GM23248 (cell line): ENCODE results near the gene HLCS. TPM values are rescaled to one million over a fixed set of nuclear protein-coding genes. Genes with fewer than 3 reads are reported as not detected.

Experiments used
- DNase-seq: peaks from one replicate; pipeline ENCODE4 v3.0.0-alpha.2; 2015
- H2AFZ ChIP-seq: fragments of 200-600 bp; sonication (generic); 2 replicates; pipeline ENCODE4 v1.6.1; 2016; ENCODE audit warnings: antibody characterized with exemption
- H3F3A ChIP-seq: fragments of 200-600 bp; sonication (generic); 2 replicates; pipeline ENCODE4 v1.6.1; 2016; ENCODE audit warnings: mild to moderate bottlenecking, antibody characterized with exemption, mixed run types; ENCODE audit not compliant: insufficient read depth
- H3K27ac ChIP-seq: fragments of 200-600 bp; sonication (generic); 2 replicates; pipeline ENCODE4 v1.5.1; 2016; ENCODE audit warnings: mild to moderate bottlenecking
- H3K27me3 ChIP-seq: fragments of 200-600 bp; sonication (generic); replicated peaks from 2 replicates; pipeline ENCODE4 v1.6.1; 2016; ENCODE audit warnings: mild to moderate bottlenecking; ENCODE audit not compliant: insufficient read depth
- H3K36me3 ChIP-seq: fragments of 200-600 bp; sonication (generic); 2 replicates; pipeline ENCODE4 v1.6.1; 2016; ENCODE audit warnings: low read depth, mild to moderate bottlenecking
- H3K4me1 ChIP-seq: fragments of 200-600 bp; sonication (generic); 2 replicates; pipeline ENCODE4 v1.6.1; 2016; ENCODE audit warnings: mild to moderate bottlenecking; ENCODE audit not compliant: insufficient read depth
- H3K4me2 ChIP-seq: fragments of 200-600 bp; sonication (generic); one replicate; pipeline ENCODE4 v1.6.1; 2016; ENCODE audit warnings: mild to moderate bottlenecking; ENCODE audit not compliant: unreplicated experiment
- H3K4me3 ChIP-seq: fragments of 200-600 bp; sonication (generic); 2 replicates; pipeline ENCODE4 v1.5.1; 2016; ENCODE audit warnings: mild to moderate bottlenecking
- H3K79me2 ChIP-seq: fragments of 200-600 bp; sonication (generic); 2 replicates; pipeline ENCODE4 v1.6.1; 2016; ENCODE audit warnings: mild to moderate bottlenecking; ENCODE audit not compliant: insufficient read depth
- H3K9ac ChIP-seq: fragments of 200-600 bp; sonication (generic); 2 replicates; pipeline ENCODE4 v1.6.1; 2016; ENCODE audit warnings: mild to moderate bottlenecking
- H3K9me2 ChIP-seq: fragments of 200-600 bp; sonication (generic); 2 replicates; pipeline ENCODE4 v1.6.1; 2016; ENCODE audit warnings: mixed run types, mild to moderate bottlenecking, moderate library complexity; ENCODE audit not compliant: insufficient read depth
- H3K9me3 ChIP-seq: fragments of 200-600 bp; sonication (generic); one replicate; pipeline ENCODE4 v1.6.1; 2017; ENCODE audit warnings: low read depth
- H4K20me1 ChIP-seq: fragments of 200-600 bp; sonication (generic); 2 replicates; pipeline ENCODE4 v1.6.0; 2016; ENCODE audit not compliant: insufficient read depth
- EZH2 ChIP-seq: fragments of 200-600 bp; sonication (generic); IDR thresholded peaks from 2 replicates; pipeline ENCODE4 v1.6.1; 2018; ENCODE audit warnings: antibody characterized with exemption, mild to moderate bottlenecking; ENCODE audit not compliant: insufficient read depth, poor library complexity, severe bottlenecking
- EZH2phosphoT487 ChIP-seq: fragments of 200-600 bp; sonication (generic); IDR thresholded peaks from 2 replicates; pipeline ENCODE4 v1.6.1; 2018; ENCODE audit warnings: antibody characterized with exemption, moderate library complexity, mild to moderate bottlenecking, low read depth; ENCODE audit not compliant: insufficient read depth
- WGBS, 2 experiments: methylation state at CpG; one replicate each; pipeline ENCODE4 v1.1.6; 2015 to 2017; ENCODE audit warnings: low lambda C conversion rate in 2 of 2, low coverage in 1 of 2; ENCODE audit errors: missing lambda C conversion rate in 2 of 2; 5-methylcytosine and 5-hydroxymethylcytosine counted together
- in situ Hi-C: fragments of 300-500 bp; cut with MboI; formaldehyde crosslinking; loops from 2 replicates; pipeline ENCODE4 v1.15.0; 2020
- polyA plus RNA-seq: library from polyadenylated mRNA; unstranded; fragments of >200 nt; fragmentation: Nextera tagmentation; extraction: Ambion mirVana; gene quantifications from 2 replicates; pipeline ENCODE4 v1.2.1, GENCODE V29; 2016
- total RNA-seq: library from RNA; depleted of rRNA; stranded (reverse); fragments of >200 nt; shearing (Covaris generic); gene quantifications from 2 replicates; pipeline ENCODE4 v1.2.3, GENCODE V29; 2014

The HLCS gene
- total and polyA plus RNA-seq, 2 experiments from 2014 or later: 21.4 to 42.5 TPM

DNA sequence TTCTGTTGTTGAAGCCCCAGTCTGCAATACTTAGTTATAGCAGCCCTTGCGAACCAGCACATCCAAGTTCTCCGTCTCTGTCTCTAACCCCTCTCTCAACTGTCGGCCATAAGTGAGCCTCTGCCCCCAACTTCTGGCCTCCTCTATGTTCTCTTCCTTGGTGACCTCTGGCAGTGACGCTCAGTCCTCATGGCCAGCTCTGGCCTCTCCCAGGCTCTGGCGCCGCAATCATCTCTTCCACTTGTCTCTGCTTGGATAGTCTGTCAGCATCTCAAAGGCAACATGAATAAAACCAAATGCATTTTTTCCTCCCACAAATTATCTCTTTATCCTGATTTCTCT, 8.4 kb upstream of the HLCS start:
- no peak for DNase-seq
- H3K9me2 ChIP-seq: no peaks in the 10 kb centered on the region
- no peaks in the 10 kb centered on the region for H3K27me3 ChIP-seq
- in situ Hi-C loops: loop anchor here (10.0 kb wide), 1 partner anchor 110 kb away; no protein-coding TSS in a partner anchor
- no peaks in the 10 kb centered on the region for H3F3A ChIP-seq
- TF ChIP-seq EZH2phosphoT487 (no peak), EZH2 (no peak)
- H2AFZ ChIP-seq: no peak overlapping the region
- WGBS, 2 experiments: 87% methylated on average over 6 of the region's 6 CpGs
- no peak overlapping the region for H3K27ac ChIP-seq
- no peak overlapping the region for H3K9ac ChIP-seq
- no peaks in the 10 kb centered on the region for H3K79me2 ChIP-seq
- H3K9me3 ChIP-seq: no peaks in the 10 kb centered on the region
- H4K20me1 ChIP-seq: no peaks in the 10 kb centered on the region
- H3K4me1 ChIP-seq: peaks cover 8% of the 10 kb centered on the region
- H3K4me3 ChIP-seq: no peak overlapping the region
- H3K36me3 ChIP-seq: no peaks in the 10 kb centered on the region
- no peak overlapping the region for H3K4me2 ChIP-seq

- no peak for DNase-seq
- H3K9ac ChIP-seq: no peak overlapping the region
- H3K9me3 ChIP-seq: no peaks in the 10 kb centered on the region
- no peaks in the 10 kb centered on the region for H4K20me1 ChIP-seq
- H3F3A ChIP-seq: no peaks in the 10 kb centered on the region
- peaks cover 8% of the 10 kb centered on the region for H3K4me1 ChIP-seq
- H3K36me3 ChIP-seq: no peaks in the 10 kb centered on the region
- H2AFZ ChIP-seq: no peak overlapping the region
- WGBS, 2 experiments: 85 to 87% methylated on average over 13 to 14 of the region's 14 CpGs
- no peaks in the 10 kb centered on the region for H3K9me2 ChIP-seq
- in situ Hi-C loops: loop anchor here (10.0 kb wide), 1 partner anchor 111 kb away; no protein-coding TSS in a partner anchor
- H3K27ac ChIP-seq: no peak overlapping the region
- no peak overlapping the region for H3K4me3 ChIP-seq
- TF ChIP-seq EZH2 (no peak), EZH2phosphoT487 (no peak)
- no peak overlapping the region for H3K4me2 ChIP-seq
- H3K79me2 ChIP-seq: no peaks in the 10 kb centered on the region
- no peaks in the 10 kb centered on the region for H3K27me3 ChIP-seq
Observed at GRCh38 chr21:36973986-36974850, 7.7 kb upstream of the HLCS start.

GRCh38 chr21:36968976-36969375, 2.5 kb upstream of the HLCS start:
- peaks cover 7% of the 10 kb centered on the region; the same call in 1 of the 2 replicates for H3K4me1 ChIP-seq
- no peak overlapping the region for H2AFZ ChIP-seq
- TF ChIP-seq EZH2phosphoT487: no peak
- TF ChIP-seq EZH2: no peak
- H3K4me2 ChIP-seq: no peak overlapping the region
- no peak overlapping the region for H3K9ac ChIP-seq
- in situ Hi-C loops: no loop called here
- no peaks in the 10 kb centered on the region for H3F3A ChIP-seq
- H3K79me2 ChIP-seq: peaks cover 19% of the 10 kb centered on the region
- H4K20me1 ChIP-seq: no peaks in the 10 kb centered on the region
- no peaks in the 10 kb centered on the region for H3K9me3 ChIP-seq
- H3K36me3 ChIP-seq: no peaks in the 10 kb centered on the region
- no peak for DNase-seq
- 91 to 96% methylated on average over 1 of the region's 1 CpG for WGBS, 2 experiments
- H3K27me3 ChIP-seq: no peaks in the 10 kb centered on the region
- H3K9me2 ChIP-seq: no peaks in the 10 kb centered on the region
- no peak overlapping the region for H3K27ac ChIP-seq
- no peak overlapping the region for H3K4me3 ChIP-seq

DNA sequence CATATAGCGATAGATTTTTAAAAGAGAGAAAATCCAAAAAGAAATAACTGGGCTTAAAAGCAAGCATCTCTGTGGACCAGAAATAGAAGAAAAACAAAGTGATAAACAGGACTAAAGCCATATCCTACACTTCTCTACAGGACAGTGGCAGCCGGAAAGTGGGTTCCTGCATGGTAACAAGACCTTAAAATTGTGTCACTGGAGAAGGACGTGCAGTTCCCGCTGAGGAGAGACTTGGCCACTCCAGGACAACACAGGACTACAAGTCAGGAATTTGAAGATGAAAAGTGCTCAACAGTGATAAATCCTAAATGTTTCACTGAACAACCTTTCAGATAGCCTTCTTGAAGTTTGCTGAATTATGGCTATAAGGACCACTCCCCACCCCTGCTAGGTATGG, 1.9 kb upstream of the HLCS start:
- WGBS, 2 experiments: 80 to 85% methylated on average over 4 of the region's 4 CpGs
- H3F3A ChIP-seq: no peaks in the 10 kb centered on the region
- TF ChIP-seq EZH2 (no peak), EZH2phosphoT487 (no peak)
- H3K4me3 ChIP-seq: no peak overlapping the region
- no peaks in the 10 kb centered on the region for H3K9me3 ChIP-seq
- H3K79me2 ChIP-seq: peaks cover 22% of the 10 kb centered on the region
- H3K27ac ChIP-seq: no peak overlapping the region
- peaks cover 7% of the 10 kb centered on the region; the same call in 1 of the 2 replicates for H3K4me1 ChIP-seq
- no peaks in the 10 kb centered on the region for H3K36me3 ChIP-seq
- H3K4me2 ChIP-seq: no peak overlapping the region
- H4K20me1 ChIP-seq: no peaks in the 10 kb centered on the region
- in situ Hi-C loops: no loop called here
- no peak overlapping the region for H2AFZ ChIP-seq
- no peak for DNase-seq
- H3K9ac ChIP-seq: no peak overlapping the region
- H3K27me3 ChIP-seq: no peaks in the 10 kb centered on the region
- no peaks in the 10 kb centered on the region for H3K9me2 ChIP-seq
